Fibroblast of lung (primary cell): ENCODE data around the gene RERE. TPM values are rescaled to one million over a fixed set of nuclear protein-coding genes. Genes with fewer than 3 reads are reported as not detected.
"Not testable (repeated sequence)": the region's sequence is repeated elsewhere in the genome, so short reads cannot be mapped to it uniquely, and the experiment has no call there.

Experiments used
- DNase-seq, 2 donors: peaks; one replicate each; pipeline versions ENCODE4 v3.0.0 to v3.0.0-alpha.2; 2010; ENCODE audit warnings: low read depth in 2 of 2
- H2AFZ ChIP-seq: 2 replicates; pipeline ENCODE4 v1.5.1; 2012; ENCODE audit warnings: low read length, control low read depth, inconsistent platforms
- H3K27ac ChIP-seq: 2 replicates; pipeline ENCODE4 v1.5.1; 2011; ENCODE audit warnings: low read length, control low read depth; ENCODE audit not compliant: insufficient read depth
- H3K27me3 ChIP-seq: 2 replicates; pipeline ENCODE4 v1.5.1; 2011; ENCODE audit warnings: mild to moderate bottlenecking, low read length; ENCODE audit not compliant: control insufficient read depth, insufficient read depth
- H3K36me3 ChIP-seq: 2 replicates; pipeline ENCODE4 v1.5.1; 2011; ENCODE audit warnings: low read length; ENCODE audit not compliant: control insufficient read depth, insufficient read depth
- H3K4me1 ChIP-seq: 2 replicates; pipeline ENCODE4 v1.5.1; 2011; ENCODE audit warnings: low read length; ENCODE audit not compliant: control insufficient read depth, insufficient read depth; ENCODE audit errors: extremely low read depth
- H3K4me2 ChIP-seq: 2 replicates; pipeline ENCODE4 v1.5.1; 2011; ENCODE audit warnings: low read length, control low read depth; ENCODE audit not compliant: insufficient read depth; ENCODE audit errors: extremely low read depth
- H3K4me3 ChIP-seq, 4 experiments: fragments of 200-600 bp in 1 of 4; sonication (generic) in 1 of 4; replicated peaks in 1 of 4; 2 replicates each; pipeline ENCODE4 v1.5.1; 2011 to 2016; ENCODE audit warnings: low read length in 4 of 4, low read depth in 3 of 4, mild to moderate bottlenecking in 3 of 4, control low read depth in 2 of 4, inconsistent platforms in 1 of 4, mixed read lengths in 1 of 4; ENCODE audit not compliant: insufficient read depth in 1 of 4; ENCODE audit errors: control extremely low read depth in 1 of 4
- H3K79me2 ChIP-seq: 2 replicates; pipeline ENCODE4 v1.5.1; 2012; ENCODE audit warnings: mild to moderate bottlenecking, low read length, inconsistent platforms; ENCODE audit not compliant: control insufficient read depth, insufficient read depth
- H3K9ac ChIP-seq: 2 replicates; pipeline ENCODE4 v1.5.1; 2011; ENCODE audit warnings: mild to moderate bottlenecking, low read length, control low read depth; ENCODE audit not compliant: insufficient read depth
- H3K9me3 ChIP-seq: 2 replicates; pipeline ENCODE4 v1.5.1; 2012; ENCODE audit warnings: low read depth, low read length; ENCODE audit not compliant: control insufficient read depth, insufficient read depth
- H4K20me1 ChIP-seq: 2 replicates; pipeline ENCODE4 v1.5.1; 2011; ENCODE audit warnings: low read length; ENCODE audit not compliant: control insufficient read depth, insufficient read depth; ENCODE audit errors: extremely low read depth
- EZH2 ChIP-seq: IDR thresholded peaks from 2 replicates; pipeline ENCODE4 v1.5.1; 2012; ENCODE audit warnings: low read length, control low read depth, mild to moderate bottlenecking; ENCODE audit errors: missing control alignments
- polyA plus RNA-seq, 2 donors: library from polyadenylated mRNA; depleted of rRNA in 1 of 2; stranded (reverse) in 1 of 2; unstranded in 1 of 2; fragments of >200 nt; gene quantifications; 2 replicates each; pipeline ENCODE4 v1.2.1, GENCODE V29; 2011 to 2012; ENCODE audit warnings: missing spikeins in 1 of 2
- total RNA-seq: library from RNA; depleted of rRNA; stranded (reverse); fragments of >200 nt; gene quantifications from 2 replicates; pipeline ENCODE4 v1.2.1, GENCODE V29; 2014
- TF ChIP-seq, protein P1 (sequence below), 2 donors: IDR thresholded peaks in 1 of 2; conservative IDR thresholded peaks in 1 of 2; 1 replicate in 1 of 2; 2 replicates in 1 of 2; pipeline ENCODE4 v1.5.1; 2011 to 2012; ENCODE audit warnings: low read length in 2 of 2, control low read depth in 1 of 2, inconsistent platforms in 1 of 2, low read depth in 1 of 2, mild to moderate bottlenecking in 1 of 2

RERE gene
- total and polyA plus RNA-seq, 2 donors (not counting 1 experiment from before 2014, with no cell fraction given): 3.7 to 51.0 TPM

GRCh38 chr1:8450312-8450711 lies 367.1 kb downstream of the RERE start:
- Histone ChIP-seq H3K27ac (no peak overlapping the region), H3K4me1 (peaks cover 17% of the 10 kb centered on the region), H4K20me1 (no peaks in the 10 kb centered on the region), H3K36me3 (no peaks in the 10 kb centered on the region), H3K79me2 (no peaks in the 10 kb centered on the region), H3K9me3 (no peaks in the 10 kb centered on the region), H3K9ac (no peak overlapping the region), H2AFZ (no peak overlapping the region), H3K4me2 (no peak overlapping the region), H3K4me3 (no peak overlapping the region), H3K27me3 (no peaks in the 10 kb centered on the region)
- no peak for DNase-seq
- TF ChIP-seq, protein P1, sequence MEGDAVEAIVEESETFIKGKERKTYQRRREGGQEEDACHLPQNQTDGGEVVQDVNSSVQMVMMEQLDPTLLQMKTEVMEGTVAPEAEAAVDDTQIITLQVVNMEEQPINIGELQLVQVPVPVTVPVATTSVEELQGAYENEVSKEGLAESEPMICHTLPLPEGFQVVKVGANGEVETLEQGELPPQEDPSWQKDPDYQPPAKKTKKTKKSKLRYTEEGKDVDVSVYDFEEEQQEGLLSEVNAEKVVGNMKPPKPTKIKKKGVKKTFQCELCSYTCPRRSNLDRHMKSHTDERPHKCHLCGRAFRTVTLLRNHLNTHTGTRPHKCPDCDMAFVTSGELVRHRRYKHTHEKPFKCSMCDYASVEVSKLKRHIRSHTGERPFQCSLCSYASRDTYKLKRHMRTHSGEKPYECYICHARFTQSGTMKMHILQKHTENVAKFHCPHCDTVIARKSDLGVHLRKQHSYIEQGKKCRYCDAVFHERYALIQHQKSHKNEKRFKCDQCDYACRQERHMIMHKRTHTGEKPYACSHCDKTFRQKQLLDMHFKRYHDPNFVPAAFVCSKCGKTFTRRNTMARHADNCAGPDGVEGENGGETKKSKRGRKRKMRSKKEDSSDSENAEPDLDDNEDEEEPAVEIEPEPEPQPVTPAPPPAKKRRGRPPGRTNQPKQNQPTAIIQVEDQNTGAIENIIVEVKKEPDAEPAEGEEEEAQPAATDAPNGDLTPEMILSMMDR (conservative IDR thresholded peaks at IDR 0.05 in 1 of 2, IDR thresholded peaks at IDR 0.05 in 1 of 2; ENCODE audit: low read depth in 1 of 2, low read length in 2 of 2): no peak
- TF ChIP-seq EZH2: no peak

- Histone ChIP-seq H3K27me3 (no peaks in the 10 kb centered on the region), H3K4me2 (peak overlapping the region; percentile 61), H3K9ac (peak overlapping the region; percentile 51), H3K27ac (peak overlapping the region; percentile 71), H3K9me3 (no peaks in the 10 kb centered on the region), H3K36me3 (no peaks in the 10 kb centered on the region), H2AFZ (peak overlapping the region; percentile 4), H3K4me1 (peaks cover 14% of the 10 kb centered on the region), H3K79me2 (no peaks in the 10 kb centered on the region), H4K20me1 (no peaks in the 10 kb centered on the region), H3K4me3 (peak overlapping the region; percentile 13 to 41 (median 28))
- no peak for TF ChIP-seq EZH2
- TF ChIP-seq, protein P1 (conservative IDR thresholded peaks at IDR 0.05 in 1 of 2, IDR thresholded peaks at IDR 0.05 in 1 of 2; ENCODE audit: low read depth in 1 of 2, low read length in 2 of 2): no peak
- peak; percentile 41 to 46 for DNase-seq
Measured at GRCh38 chr1:8448911-8449661, 368.4 kb downstream of the RERE start.

- not testable (repeated sequence) for DNase-seq, H4K20me1 ChIP-seq, H3K9me3 ChIP-seq, H3K36me3 ChIP-seq, H3K27me3 ChIP-seq, H3K79me2 ChIP-seq, H2AFZ ChIP-seq
- Histone ChIP-seq H3K27ac (peak overlapping the region; percentile 71), H3K9ac (peak overlapping the region; percentile 51), H3K4me2 (peak overlapping the region; percentile 61), H3K4me1 (peaks cover 14% of the 10 kb centered on the region), H3K4me3 (peak overlapping the region in 3 of 4 experiments; percentile 13 to 41 (median 27))
Measured at GRCh38 chr1:8448505-8448904, 368.9 kb downstream of the RERE start.
